OCI-LY3 (cell line): Measurements from ENCODE around the gene SH2D3C.

Source experiments
- H2AFZ ChIP-seq: fragments of 200-600, 300-600 bp; shearing (Covaris generic); 2 replicates; pipeline ENCODE4 v1.6.0; 2014; ENCODE audit warnings: antibody characterized with exemption, low read depth, low read length
- H3K27ac ChIP-seq: fragments of 200-600, 300-600 bp; sonication (generic); 2 replicates; pipeline ENCODE4 v1.5.1; 2014; ENCODE audit warnings: mild to moderate bottlenecking, low read length, moderate library complexity, mixed read lengths
- H3K27me3 ChIP-seq: fragments of 200-600, 300-600 bp; sonication (generic); 2 replicates; pipeline ENCODE4 v1.6.1; 2014; ENCODE audit warnings: low read depth, low read length, mixed read lengths
- H3K36me3 ChIP-seq: fragments of 200-600, 300-600 bp; sonication (generic); replicated peaks from 2 replicates; pipeline ENCODE3; 2014; ENCODE audit warnings: low read depth, low read length, mixed read lengths
- H3K4me1 ChIP-seq: fragments of 300-600, 200-600 bp; sonication (generic); 2 replicates; pipeline ENCODE4 v1.6.1; 2014; ENCODE audit warnings: low read length, mixed read lengths
- H3K4me2 ChIP-seq: fragments of 200-600, 300-600 bp; sonication (generic); 2 replicates; pipeline ENCODE4 v1.6.1; 2014; ENCODE audit warnings: low read length, mixed read lengths
- H3K4me3 ChIP-seq: fragments of 300-600, 200-600 bp; sonication (generic); 2 replicates; pipeline ENCODE4 v1.5.1; 2014; ENCODE audit warnings: antibody characterized with exemption, mild to moderate bottlenecking, low read length, moderate library complexity
- H3K79me2 ChIP-seq: fragments of 300-600, 200-600 bp; shearing (Covaris generic); 2 replicates; pipeline ENCODE4 v1.6.1; 2014; ENCODE audit warnings: mild to moderate bottlenecking, low read length, mixed read lengths
- H3K9ac ChIP-seq: fragments of 300-600, 200-600 bp; shearing (Covaris generic); 2 replicates; pipeline ENCODE4 v1.6.0; 2014; ENCODE audit warnings: mild to moderate bottlenecking, low read length, moderate library complexity
- H3K9me3 ChIP-seq: fragments of 200-600, 300-600 bp; shearing (Covaris generic); 2 replicates; pipeline ENCODE4 v1.6.1; 2014; ENCODE audit warnings: low read length, mixed read lengths; ENCODE audit not compliant: insufficient read depth
- H4K20me1 ChIP-seq: fragments of 200-600, 300-600 bp; sonication (generic); 2 replicates; pipeline ENCODE4 v1.6.1; 2016; ENCODE audit warnings: low read length, mixed read lengths; ENCODE audit not compliant: insufficient read depth
- EZH2phosphoT487 ChIP-seq: fragments of 200-600 bp; shearing (Covaris generic); IDR thresholded peaks from 2 replicates; pipeline ENCODE4 v1.6.1; 2018; ENCODE audit warnings: antibody characterized with exemption, mixed run types, low read depth
- TF ChIP-seq, protein P1 (sequence below): fragments of 200-600, 300-600 bp; sonication (generic); IDR thresholded peaks from 2 replicates; pipeline ENCODE4 v1.5.1; 2014; ENCODE audit warnings: antibody characterized with exemption, low read length, low read depth

The SH2D3C gene

GRCh38 chr9:127769101-127769500 lies 9.4 kb downstream of the SH2D3C start:
- H3K27ac ChIP-seq, result no peak overlapping the region
- H4K20me1 ChIP-seq, result peaks cover 77% of the 10 kb centered on the region
- H3K4me1 ChIP-seq, result peaks cover 18% of the 10 kb centered on the region
- TF ChIP-seq, protein P1, sequence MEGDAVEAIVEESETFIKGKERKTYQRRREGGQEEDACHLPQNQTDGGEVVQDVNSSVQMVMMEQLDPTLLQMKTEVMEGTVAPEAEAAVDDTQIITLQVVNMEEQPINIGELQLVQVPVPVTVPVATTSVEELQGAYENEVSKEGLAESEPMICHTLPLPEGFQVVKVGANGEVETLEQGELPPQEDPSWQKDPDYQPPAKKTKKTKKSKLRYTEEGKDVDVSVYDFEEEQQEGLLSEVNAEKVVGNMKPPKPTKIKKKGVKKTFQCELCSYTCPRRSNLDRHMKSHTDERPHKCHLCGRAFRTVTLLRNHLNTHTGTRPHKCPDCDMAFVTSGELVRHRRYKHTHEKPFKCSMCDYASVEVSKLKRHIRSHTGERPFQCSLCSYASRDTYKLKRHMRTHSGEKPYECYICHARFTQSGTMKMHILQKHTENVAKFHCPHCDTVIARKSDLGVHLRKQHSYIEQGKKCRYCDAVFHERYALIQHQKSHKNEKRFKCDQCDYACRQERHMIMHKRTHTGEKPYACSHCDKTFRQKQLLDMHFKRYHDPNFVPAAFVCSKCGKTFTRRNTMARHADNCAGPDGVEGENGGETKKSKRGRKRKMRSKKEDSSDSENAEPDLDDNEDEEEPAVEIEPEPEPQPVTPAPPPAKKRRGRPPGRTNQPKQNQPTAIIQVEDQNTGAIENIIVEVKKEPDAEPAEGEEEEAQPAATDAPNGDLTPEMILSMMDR, result no peak
- no peak for TF ChIP-seq EZH2phosphoT487
- no peak overlapping the region for H3K9ac ChIP-seq
- peaks cover 22% of the 10 kb centered on the region for H3K79me2 ChIP-seq
- no peaks in the 10 kb centered on the region for H3K27me3 ChIP-seq
- H3K4me3 ChIP-seq, result no peak overlapping the region
- no peak overlapping the region for H2AFZ ChIP-seq
- peaks cover 65% of the 10 kb centered on the region for H3K36me3 ChIP-seq
- H3K9me3 ChIP-seq, result no peaks in the 10 kb centered on the region
- H3K4me2 ChIP-seq, result no peak overlapping the region

DNA sequence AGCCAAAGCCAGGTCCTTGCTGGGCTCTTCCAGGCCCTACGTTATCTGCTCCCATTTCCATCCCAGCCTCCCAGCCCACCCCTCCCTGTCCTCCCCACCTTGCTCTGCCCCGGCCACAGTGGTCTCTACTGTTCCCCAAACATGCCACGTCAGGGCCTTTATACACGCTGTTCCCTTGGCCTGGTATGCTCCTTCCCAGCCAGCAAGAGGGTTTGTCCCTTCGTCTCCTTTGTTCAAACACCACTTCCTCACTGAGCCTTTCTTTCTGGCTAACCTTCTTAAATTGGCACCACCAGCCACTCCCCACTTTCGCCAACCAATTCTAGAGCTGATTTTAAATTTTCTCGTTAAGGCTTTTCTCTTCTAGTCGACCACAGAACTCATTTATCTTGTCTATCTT lies 9.8 kb downstream of the SH2D3C start:
- Histone ChIP-seq H3K9me3 (no peaks in the 10 kb centered on the region), H3K4me1 (peaks cover 16% of the 10 kb centered on the region), H3K27me3 (no peaks in the 10 kb centered on the region), H3K4me2 (no peak overlapping the region), H3K27ac (no peak overlapping the region), H3K79me2 (peaks cover 20% of the 10 kb centered on the region), H3K9ac (no peak overlapping the region), H2AFZ (no peak overlapping the region), H3K4me3 (no peak overlapping the region), H4K20me1 (peaks cover 76% of the 10 kb centered on the region), H3K36me3 (peaks cover 62% of the 10 kb centered on the region)
- no peak for TF ChIP-seq EZH2phosphoT487
- TF ChIP-seq, protein P1, result no peak

- Histone ChIP-seq H3K79me2 (peaks cover 20% of the 10 kb centered on the region), H3K27ac (no peak overlapping the region), H4K20me1 (peaks cover 78% of the 10 kb centered on the region), H3K4me2 (no peak overlapping the region), H3K9me3 (no peaks in the 10 kb centered on the region), H3K36me3 (peaks cover 60% of the 10 kb centered on the region), H3K4me1 (peaks cover 16% of the 10 kb centered on the region), H3K4me3 (no peak overlapping the region), H3K9ac (no peak overlapping the region), H3K27me3 (no peaks in the 10 kb centered on the region), H2AFZ (no peak overlapping the region)
- TF ChIP-seq, protein P1, result no peak
- TF ChIP-seq EZH2phosphoT487, result no peak
These were observed 10.5 kb downstream of the SH2D3C start for GRCh38 chr9:127767909-127768331.

DNA sequence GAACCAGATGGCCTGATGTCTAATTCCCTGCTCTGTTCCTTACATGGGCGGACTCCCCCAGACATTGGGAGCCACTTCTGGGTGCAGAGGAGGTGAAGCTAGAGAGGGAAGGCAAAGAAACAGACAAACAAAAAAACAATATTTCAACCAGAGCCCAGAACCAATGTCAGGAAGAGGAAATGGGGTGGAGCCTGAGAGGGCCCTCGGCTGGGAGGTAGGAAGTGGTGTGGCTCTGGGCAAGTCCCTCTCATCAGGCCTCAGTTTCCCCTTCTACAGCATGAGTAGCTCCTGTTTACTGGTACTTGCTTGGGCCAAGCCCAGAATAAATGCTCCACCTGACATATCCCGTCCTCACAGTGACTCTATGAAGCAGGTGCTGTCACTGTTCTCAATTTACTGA lies 11.1 kb downstream of the SH2D3C start:
- Histone ChIP-seq H3K36me3 (peaks cover 57% of the 10 kb centered on the region), H3K27ac (no peak overlapping the region), H3K79me2 (peaks cover 20% of the 10 kb centered on the region), H3K9ac (no peak overlapping the region), H2AFZ (no peak overlapping the region), H4K20me1 (peaks cover 80% of the 10 kb centered on the region), H3K27me3 (no peaks in the 10 kb centered on the region), H3K9me3 (no peaks in the 10 kb centered on the region), H3K4me2 (no peak overlapping the region), H3K4me3 (no peak overlapping the region), H3K4me1 (peaks cover 16% of the 10 kb centered on the region)
- no peak for TF ChIP-seq EZH2phosphoT487

- Histone ChIP-seq H3K4me1 (peaks cover 3% of the 10 kb centered on the region), H3K27me3 (no peaks in the 10 kb centered on the region), H2AFZ (no peak overlapping the region), H3K36me3 (peaks cover 52% of the 10 kb centered on the region), H3K9me3 (no peaks in the 10 kb centered on the region), H4K20me1 (peaks cover 65% of the 10 kb centered on the region), H3K79me2 (peaks cover 13% of the 10 kb centered on the region), H3K4me3 (no peak overlapping the region), H3K9ac (no peak overlapping the region), H3K4me2 (no peak overlapping the region), H3K27ac (no peak overlapping the region)
- TF ChIP-seq, protein P1, result no peak
- no peak for TF ChIP-seq EZH2phosphoT487
These were observed 13.0 kb downstream of the SH2D3C start for GRCh38 chr9:127765418-127765817.
